Measurements from ENCODE around the gene EFNB3. TPM values are rescaled to one million over a fixed set of nuclear protein-coding genes. Genes with fewer than 3 reads are reported as not detected.

The EFNB3 gene
- total and polyA plus RNA-seq, 3 experiments from 2014 or later: not detected

- Histone ChIP-seq H3K27me3 (ENCODE audit: insufficient read depth, low read length, poor library complexity, severe bottlenecking) (peaks cover 39% of the 10 kb centered on the region), H3K4me3 (ENCODE audit: low read length) (peak within 1 kb of the TSS; percentile 32), H3K36me3 (ENCODE audit: insufficient read depth, low read length) (no peaks in the 10 kb centered on the region), H3K27ac (ENCODE audit: low read depth, low read length) (no peak within 1 kb of the TSS), H3K4me1 (ENCODE audit: insufficient read depth, low read length) (peaks cover 8% of the 10 kb centered on the region), H3K9me3 (ENCODE audit: low read length) (no peaks in the 10 kb centered on the region)
- no peaks in the 10 kb centered on the region for H3K36me3 Mint-ChIP-seq
- H3K27ac Mint-ChIP-seq: no peak within 1 kb of the TSS
- CTCF ChIA-PET: interaction anchor here (0.6 to 1.6 kb wide), 3 partner anchors 29 to 389 kb away, joined by 3 to 4 read pairs (median 3); partner anchors contain the start of gene WRAP53
- DNase-seq: peak in 1 of 5 donors; percentile 17
- H3K4me3 Mint-ChIP-seq: peak within 1 kb of the TSS; percentile 19 to 80 (median 63)
- POLR2A ChIA-PET: no interaction called here
- peaks cover 0 to 2% (median 0%) of the 10 kb centered on the region in 5 donors for H3K9me3 Mint-ChIP-seq
- H3K27me3 Mint-ChIP-seq: peaks cover 59 to 74% of the 10 kb centered on the region in 2 donors
- peaks cover 8 to 27% (median 17%) of the 10 kb centered on the region in 3 donors for H3K4me1 Mint-ChIP-seq
These were observed 12.1 kb downstream of the EFNB3 start, which contains the start of gene DNAH2 for GRCh38 chr17:7716901-7717755. TSS of gene DNAH2 (plus strand) at chr17:7717744. CDS start at chr17:7719735, 1,991 bp downstream.

DNA sequence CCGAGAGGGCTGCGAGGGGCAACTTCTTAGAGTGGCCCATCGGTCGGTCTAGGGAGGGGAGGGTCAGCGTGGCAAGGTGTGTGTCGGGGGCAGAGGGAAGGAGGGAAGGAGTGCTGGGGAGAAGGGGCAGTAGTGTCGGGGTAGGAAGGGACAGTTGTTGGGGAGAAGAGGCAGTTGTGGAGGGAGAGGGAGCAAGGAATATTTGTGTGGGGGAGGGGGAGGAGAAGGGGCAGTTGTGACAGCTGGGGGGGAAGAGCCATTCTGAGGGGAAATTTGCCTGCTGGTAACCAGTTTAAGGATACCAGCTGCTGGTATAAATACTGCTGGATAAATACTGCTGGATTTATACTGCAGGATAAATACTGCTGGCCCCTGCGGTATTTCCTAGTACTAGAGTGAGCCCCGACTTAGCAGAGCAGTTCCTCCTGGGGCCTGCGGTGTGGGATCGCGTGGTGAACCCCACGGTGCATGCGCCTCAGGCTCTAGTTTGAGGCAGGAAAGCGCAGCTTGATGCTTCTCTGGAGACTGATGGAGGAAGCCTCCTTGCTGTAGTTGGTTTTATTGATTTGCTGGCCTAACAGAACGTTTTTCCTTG is 12.9 kb downstream of the EFNB3 start:
- peak overlapping the region; percentile 19 to 68 (median 57) for H3K4me3 Mint-ChIP-seq
- no peaks in the 10 kb centered on the region for H3K36me3 ChIP-seq (ENCODE audit: insufficient read depth, low read length)
- DNase-seq: peak in 1 of 5 donors; percentile 28
- peaks cover 8 to 27% (median 17%) of the 10 kb centered on the region in 3 donors for H3K4me1 Mint-ChIP-seq
- POLR2A ChIA-PET: no interaction called here
- peak overlapping the region; percentile 32 for H3K4me3 ChIP-seq (ENCODE audit: low read length)
- H3K4me1 ChIP-seq (ENCODE audit: insufficient read depth, low read length): peaks cover 8% of the 10 kb centered on the region
- CTCF ChIA-PET: interaction anchor here (0.6 to 1.6 kb wide), 2 partner anchors 29 to 388 kb away, joined by 3 to 4 read pairs; partner anchors contain the start of gene WRAP53
- H3K36me3 Mint-ChIP-seq: peaks cover 0 to 2% (median 0%) of the 10 kb centered on the region in 3 donors
- H3K27ac ChIP-seq (ENCODE audit: low read depth, low read length): no peak overlapping the region
- peaks cover 57 to 74% of the 10 kb centered on the region in 2 donors for H3K27me3 Mint-ChIP-seq
- H3K27ac Mint-ChIP-seq: no peak overlapping the region
- H3K9me3 Mint-ChIP-seq: peaks cover 0 to 1% (median 0%) of the 10 kb centered on the region in 5 donors
- H3K9me3 ChIP-seq (ENCODE audit: low read length): no peaks in the 10 kb centered on the region
- peaks cover 39% of the 10 kb centered on the region for H3K27me3 ChIP-seq (ENCODE audit: insufficient read depth, low read length, poor library complexity, severe bottlenecking)

- H3K4me1 Mint-ChIP-seq: peaks cover 8 to 24% (median 17%) of the 10 kb centered on the region in 3 donors
- Histone ChIP-seq H3K27me3 (ENCODE audit: insufficient read depth, low read length, poor library complexity, severe bottlenecking) (peaks cover 32% of the 10 kb centered on the region), H3K4me3 (ENCODE audit: low read length) (no peak overlapping the region), H3K4me1 (ENCODE audit: insufficient read depth, low read length) (peaks cover 8% of the 10 kb centered on the region), H3K9me3 (ENCODE audit: low read length) (no peaks in the 10 kb centered on the region), H3K27ac (ENCODE audit: low read depth, low read length) (no peak overlapping the region), H3K36me3 (ENCODE audit: insufficient read depth, low read length) (no peaks in the 10 kb centered on the region)
- ChIA-PET CTCF (no interaction called here), POLR2A (no interaction called here)
- no peak overlapping the region for H3K27ac Mint-ChIP-seq
- H3K27me3 Mint-ChIP-seq: peaks cover 47 to 70% of the 10 kb centered on the region in 2 donors
- peak overlapping the region in 1 of 7 donors; percentile 73 for H3K4me3 Mint-ChIP-seq
- no peaks in the 10 kb centered on the region for H3K9me3 Mint-ChIP-seq
- no peak for DNase-seq
- peaks cover 0 to 2% (median 0%) of the 10 kb centered on the region in 3 donors for H3K36me3 Mint-ChIP-seq
These were observed 14.7 kb downstream of the EFNB3 start for GRCh38 chr17:7719661-7720060.

DNA sequence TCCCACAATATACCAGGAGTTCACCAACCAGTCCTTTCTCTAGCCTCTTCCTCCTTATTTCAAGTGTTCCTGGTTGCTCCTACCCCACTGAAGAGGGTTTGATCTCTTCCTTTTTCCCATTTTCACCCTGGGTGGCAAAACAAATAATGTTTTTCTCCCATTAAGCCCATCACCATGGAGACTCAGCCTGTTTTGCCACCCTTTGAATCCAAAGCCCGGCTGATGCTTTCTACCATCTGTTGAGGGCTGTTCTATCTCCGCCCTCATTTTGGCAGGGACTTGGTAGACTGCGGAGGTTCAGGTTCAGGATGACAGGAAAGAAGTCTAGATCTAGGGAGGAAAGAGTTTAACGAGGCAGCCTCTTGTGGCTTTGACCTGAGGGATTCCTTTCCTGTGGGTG is 15.1 kb downstream of the EFNB3 start:
- H3K36me3 ChIP-seq (ENCODE audit: insufficient read depth, low read length): no peaks in the 10 kb centered on the region
- H3K27me3 Mint-ChIP-seq: peaks cover 46 to 68% of the 10 kb centered on the region in 2 donors
- H3K4me1 ChIP-seq (ENCODE audit: insufficient read depth, low read length): peaks cover 8% of the 10 kb centered on the region
- POLR2A ChIA-PET: no interaction called here
- no peaks in the 10 kb centered on the region for H3K9me3 ChIP-seq (ENCODE audit: low read length)
- H3K27ac Mint-ChIP-seq: no peak overlapping the region
- no peaks in the 10 kb centered on the region for H3K9me3 Mint-ChIP-seq
- H3K27me3 ChIP-seq (ENCODE audit: insufficient read depth, low read length, poor library complexity, severe bottlenecking): peaks cover 28% of the 10 kb centered on the region
- H3K27ac ChIP-seq (ENCODE audit: low read depth, low read length): no peak overlapping the region
- no peak for DNase-seq
- CTCF ChIA-PET: interaction anchor here (0.6 kb wide), 1 partner anchor 77 kb away, joined by 3 read pairs; no protein-coding TSS in a partner anchor
- H3K4me3 ChIP-seq (ENCODE audit: low read length): no peak overlapping the region
- peaks cover 8 to 24% (median 17%) of the 10 kb centered on the region in 3 donors for H3K4me1 Mint-ChIP-seq
- peaks cover 0 to 2% (median 0%) of the 10 kb centered on the region in 3 donors for H3K36me3 Mint-ChIP-seq
- peak overlapping the region in 1 of 7 donors; percentile 73 for H3K4me3 Mint-ChIP-seq

DNA sequence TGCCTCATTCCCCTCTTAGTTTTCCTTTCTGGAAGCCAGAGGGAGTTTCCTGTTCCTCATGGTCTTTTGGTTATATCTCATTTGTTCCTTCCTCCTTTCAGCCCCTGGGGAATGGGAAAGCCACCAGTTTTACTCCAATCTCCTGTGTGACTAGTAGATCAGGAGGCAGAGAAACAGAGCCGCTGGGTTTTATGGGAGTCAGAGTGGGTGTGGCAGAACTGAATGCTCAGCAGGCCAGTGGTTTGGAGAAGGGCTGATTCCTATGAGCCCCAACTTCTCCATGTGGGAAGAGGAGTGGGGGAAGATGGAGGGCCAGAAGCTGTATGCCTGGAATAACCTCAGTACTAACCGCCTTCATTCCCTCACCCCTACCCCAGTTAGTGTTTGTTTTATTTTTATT is 16.6 kb downstream of the EFNB3 start:
- H3K27me3 ChIP-seq (ENCODE audit: insufficient read depth, low read length, poor library complexity, severe bottlenecking): peaks cover 13% of the 10 kb centered on the region
- Mint-ChIP-seq H3K9me3 (no peaks in the 10 kb centered on the region), H3K4me1 (peaks cover 7 to 20% (median 16%) of the 10 kb centered on the region in 3 donors), H3K27me3 (peaks cover 37 to 59% of the 10 kb centered on the region in 2 donors), H3K36me3 (peaks cover 0 to 2% (median 0%) of the 10 kb centered on the region in 3 donors), H3K27ac (no peak overlapping the region), H3K4me3 (peak overlapping the region in 1 of 7 donors; percentile 48)
- H3K36me3 ChIP-seq (ENCODE audit: insufficient read depth, low read length): no peaks in the 10 kb centered on the region
- ChIA-PET POLR2A (no interaction called here), CTCF (no interaction called here)
- no peaks in the 10 kb centered on the region for H3K9me3 ChIP-seq (ENCODE audit: low read length)
- no peak overlapping the region for H3K4me3 ChIP-seq (ENCODE audit: low read length)
- peaks cover 8% of the 10 kb centered on the region for H3K4me1 ChIP-seq (ENCODE audit: insufficient read depth, low read length)
- no peak overlapping the region for H3K27ac ChIP-seq (ENCODE audit: low read depth, low read length)
- no peak for DNase-seq

DNA sequence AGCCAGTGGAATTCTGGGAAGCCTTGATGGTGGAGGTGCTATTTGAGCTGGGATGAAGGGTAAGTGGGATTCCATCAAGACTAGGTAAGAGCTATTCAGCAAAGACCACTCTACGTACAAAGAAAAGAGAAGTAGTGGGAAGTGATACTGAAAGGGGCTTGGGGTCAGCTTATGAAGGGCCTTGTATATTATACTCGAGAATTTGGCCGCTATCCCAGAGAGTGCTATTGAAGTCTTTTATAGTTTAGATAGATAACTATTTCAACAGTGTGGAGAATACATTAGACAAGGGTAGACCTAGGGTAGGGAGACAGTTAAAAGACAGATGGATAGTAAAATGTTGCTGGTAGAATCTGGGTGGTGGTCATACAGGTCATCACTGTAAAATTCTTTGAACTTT is 22.9 kb downstream of the EFNB3 start:
- peaks cover 17 to 34% of the 10 kb centered on the region in 2 donors for H3K27me3 Mint-ChIP-seq
- H3K4me1 ChIP-seq (ENCODE audit: insufficient read depth, low read length): no peaks in the 10 kb centered on the region
- H3K27me3 ChIP-seq (ENCODE audit: insufficient read depth, low read length, poor library complexity, severe bottlenecking): no peaks in the 10 kb centered on the region
- H3K36me3 Mint-ChIP-seq: no peaks in the 10 kb centered on the region
- ChIA-PET POLR2A (no interaction called here), CTCF (no interaction called here)
- H3K27ac ChIP-seq (ENCODE audit: low read depth, low read length): no peak overlapping the region
- H3K9me3 Mint-ChIP-seq: no peaks in the 10 kb centered on the region
- H3K4me3 Mint-ChIP-seq: no peak overlapping the region
- no peak overlapping the region for H3K27ac Mint-ChIP-seq
- H3K4me3 ChIP-seq (ENCODE audit: low read length): no peak overlapping the region
- no peaks in the 10 kb centered on the region for H3K9me3 ChIP-seq (ENCODE audit: low read length)
- no peaks in the 10 kb centered on the region for H3K4me1 Mint-ChIP-seq
- DNase-seq: no peak
- H3K36me3 ChIP-seq (ENCODE audit: insufficient read depth, low read length): no peaks in the 10 kb centered on the region

DNA sequence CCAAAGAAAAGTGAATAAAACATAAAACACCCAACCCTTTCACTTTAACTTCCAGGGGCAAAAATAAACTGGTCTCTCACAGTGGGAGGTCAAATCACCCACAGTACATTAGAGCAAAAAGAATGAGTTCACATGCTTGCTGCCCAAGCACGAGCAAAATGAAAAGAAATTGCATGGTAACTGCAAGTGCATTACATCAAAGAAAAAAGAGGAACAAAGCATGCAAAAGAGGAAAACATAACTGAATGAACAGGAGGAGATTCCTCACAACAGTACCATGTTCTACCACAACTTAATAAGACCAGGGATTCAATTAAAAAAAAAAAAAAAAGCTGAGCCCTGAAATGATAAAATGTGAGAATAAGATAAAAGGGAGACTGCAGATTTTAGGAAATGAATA is 24.8 kb downstream of the EFNB3 start:
- POLR2A ChIA-PET: no interaction called here

More for the DNA sequence above, 24.8 kb downstream of the EFNB3 start:
- Histone ChIP-seq H3K4me1 (ENCODE audit: insufficient read depth, low read length) (no peaks in the 10 kb centered on the region), H3K4me3 (ENCODE audit: low read length) (no peak overlapping the region), H3K27me3 (ENCODE audit: insufficient read depth, low read length, poor library complexity, severe bottlenecking) (no peaks in the 10 kb centered on the region), H3K36me3 (ENCODE audit: insufficient read depth, low read length) (no peaks in the 10 kb centered on the region), H3K27ac (ENCODE audit: low read depth, low read length) (no peak overlapping the region), H3K9me3 (ENCODE audit: low read length) (no peaks in the 10 kb centered on the region)
- Mint-ChIP-seq H3K4me1 (no peaks in the 10 kb centered on the region), H3K27me3 (peaks cover 17 to 24% of the 10 kb centered on the region in 2 donors), H3K27ac (no peak overlapping the region), H3K4me3 (no peak overlapping the region), H3K36me3 (no peaks in the 10 kb centered on the region), H3K9me3 (no peaks in the 10 kb centered on the region)
- CTCF ChIA-PET: no interaction called here
- no peak for DNase-seq
